Erythroblast (primary cell): ENCODE results near the gene CLEC7A.

Experiments
- GATA1 ChIP-seq: IDR thresholded peaks from 2 replicates; pipeline ENCODE4 v1.6.1; 2011; ENCODE audit warnings: low read depth, mild to moderate bottlenecking, control low read depth, low read length, moderate library complexity
- POLR2A ChIP-seq: IDR thresholded peaks from 2 replicates; pipeline ENCODE4 v1.6.1; 2011; ENCODE audit warnings: mild to moderate bottlenecking, low read length

- TF ChIP-seq POLR2A (no peak), GATA1 (no peak)
Observed at GRCh38 chr12:10158406-10158805, 28.4 kb upstream of the CLEC7A start.
